ENCODE data around the gene MYOD1.

The MYOD1 gene

DNA sequence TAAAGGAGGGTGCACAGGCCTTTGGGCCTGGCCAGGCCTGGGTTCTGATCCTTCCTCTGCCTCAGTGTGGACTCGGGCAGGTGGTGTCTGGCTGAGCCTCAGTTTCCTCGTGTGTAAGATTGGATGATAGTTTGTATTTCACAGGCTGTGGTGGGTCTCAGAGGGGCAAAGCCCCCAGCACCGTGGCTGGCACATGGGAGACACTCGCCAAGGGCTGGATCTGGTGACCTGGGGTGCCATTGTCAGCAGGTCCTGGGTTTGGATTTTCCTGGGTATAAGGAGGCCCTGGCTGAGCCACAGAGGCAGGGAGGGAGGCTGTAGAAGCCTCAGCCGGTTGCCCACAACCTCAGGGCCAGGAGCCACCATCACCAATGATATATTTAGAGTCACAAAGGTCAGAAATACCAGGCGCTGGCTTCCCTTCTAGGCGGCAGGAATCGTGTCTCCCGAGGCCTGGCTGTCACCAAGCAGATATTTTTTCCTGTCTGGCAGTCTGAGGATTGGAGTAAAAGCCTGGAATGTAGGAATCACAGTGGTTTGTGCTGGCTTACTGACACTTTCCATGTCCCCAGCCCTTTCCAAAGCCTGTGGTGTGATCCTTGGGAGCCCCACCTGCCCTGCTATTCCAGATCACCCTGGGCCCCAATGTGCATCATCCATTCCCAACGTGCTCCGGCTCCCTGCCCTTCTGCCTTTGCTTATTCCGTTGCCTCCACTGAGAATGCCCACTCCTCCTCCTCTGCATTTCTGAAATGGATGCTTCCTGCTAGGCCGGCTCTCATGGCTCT is 30.8 kb downstream of the MYOD1 start:
- no peak for DNase-seq (ENCODE audit: low read depth in 2 of 2)

DNA sequence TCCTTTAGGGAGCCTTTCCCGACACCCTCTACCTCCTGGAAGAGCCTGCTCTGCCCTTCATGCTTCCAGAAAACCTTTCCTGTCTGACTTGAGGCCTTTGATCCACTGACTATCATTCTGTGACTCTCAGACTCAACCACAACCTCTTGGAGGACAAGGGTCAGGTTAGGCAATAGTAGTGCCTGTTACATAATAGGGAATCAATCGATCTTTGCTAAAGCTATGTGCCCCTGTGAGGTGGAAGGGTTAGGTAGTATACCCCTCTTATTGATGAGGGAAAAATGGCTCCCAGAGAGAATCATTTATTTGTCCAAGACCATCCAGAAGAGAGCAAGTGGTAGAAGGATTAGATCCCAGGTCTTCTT is 31.4 kb downstream of the MYOD1 start:
- no peak for DNase-seq (ENCODE audit: low read depth in 2 of 2)

DNA sequence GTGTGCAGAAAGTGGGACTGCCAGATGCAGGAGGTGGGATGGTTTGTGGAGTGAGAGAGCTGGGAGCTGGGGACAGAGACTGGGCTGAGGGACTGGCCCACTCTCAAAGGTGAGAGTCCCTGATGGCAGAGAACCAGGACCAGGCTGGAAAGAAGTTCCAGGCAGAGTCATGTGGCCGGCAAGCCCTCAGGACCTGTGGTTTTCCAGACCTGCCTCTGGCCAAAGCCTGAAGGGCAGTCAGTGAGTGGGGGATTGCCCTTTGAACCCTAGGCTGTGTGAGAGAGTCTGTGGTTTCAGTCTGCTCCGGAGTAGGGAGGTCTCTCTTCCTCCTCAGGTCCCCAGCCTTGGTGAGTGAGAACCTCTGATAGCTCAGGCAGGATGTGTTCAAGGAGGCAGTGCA is 32.2 kb downstream of the MYOD1 start:
- DNase-seq (ENCODE audit: low read depth in 2 of 2), result no peak

DNA sequence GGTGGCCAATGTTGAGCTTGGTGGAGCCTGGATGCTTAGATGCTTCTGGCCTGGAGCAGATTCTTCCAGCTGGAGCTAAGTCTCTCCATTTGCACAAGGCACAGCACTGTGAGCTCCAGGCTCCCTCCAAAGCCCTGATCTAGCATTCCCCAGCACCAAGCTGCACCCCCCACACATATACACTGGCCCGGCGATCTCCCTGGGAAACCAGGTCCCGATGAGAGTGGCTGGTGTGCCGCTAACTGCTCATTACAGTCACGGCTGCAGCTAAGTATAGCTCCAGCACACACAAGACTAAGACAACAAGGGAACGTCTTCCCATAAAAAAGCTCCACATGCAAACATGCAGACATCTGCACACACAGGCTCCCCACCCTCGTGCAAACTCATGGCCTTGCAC is 32.8 kb downstream of the MYOD1 start:
- DNase-seq (ENCODE audit: low read depth in 2 of 2), result no peak

DNA sequence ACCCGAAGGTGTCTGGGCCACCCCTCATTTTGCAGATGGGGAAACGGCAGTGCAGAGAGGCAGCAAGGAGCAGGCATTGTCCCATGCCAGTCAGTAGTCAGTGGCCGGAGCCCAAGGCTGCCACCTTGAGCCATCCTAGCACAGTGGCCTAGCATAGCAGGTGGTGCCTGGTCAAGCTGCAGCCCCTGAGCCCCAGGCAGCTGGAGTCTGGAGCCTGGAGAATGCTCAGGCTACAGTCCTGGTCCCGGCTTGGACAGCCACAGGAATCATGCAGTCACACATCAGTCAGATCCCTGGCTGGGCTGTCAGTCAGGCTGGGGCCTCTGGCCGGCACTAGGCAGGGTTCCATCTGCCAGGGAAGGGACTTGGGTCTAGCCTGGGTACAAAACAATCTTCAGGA is 33.8 kb downstream of the MYOD1 start:
- no peak for DNase-seq (ENCODE audit: low read depth in 2 of 2)

DNA sequence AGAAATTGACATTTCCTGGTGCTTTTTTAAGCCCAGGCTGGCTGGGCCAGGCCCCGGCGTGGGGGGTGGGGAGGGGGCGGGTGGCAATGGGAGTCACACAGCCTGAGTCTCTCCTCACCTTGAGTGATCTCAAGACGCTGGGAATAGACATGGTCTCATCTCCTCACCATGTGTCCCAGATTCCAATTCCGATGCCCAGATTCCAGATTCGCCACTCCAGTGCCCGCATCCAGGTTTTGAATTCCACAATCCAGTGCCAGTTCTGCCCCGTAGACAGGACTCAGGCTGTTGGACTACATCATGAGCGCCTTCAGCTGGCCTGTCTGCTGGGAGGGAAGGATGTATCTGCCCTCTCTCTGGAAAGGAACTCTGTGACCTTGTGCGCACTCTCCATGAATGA is 34.3 kb downstream of the MYOD1 start:
- DNase-seq (ENCODE audit: low read depth in 2 of 2), result no peak

DNA sequence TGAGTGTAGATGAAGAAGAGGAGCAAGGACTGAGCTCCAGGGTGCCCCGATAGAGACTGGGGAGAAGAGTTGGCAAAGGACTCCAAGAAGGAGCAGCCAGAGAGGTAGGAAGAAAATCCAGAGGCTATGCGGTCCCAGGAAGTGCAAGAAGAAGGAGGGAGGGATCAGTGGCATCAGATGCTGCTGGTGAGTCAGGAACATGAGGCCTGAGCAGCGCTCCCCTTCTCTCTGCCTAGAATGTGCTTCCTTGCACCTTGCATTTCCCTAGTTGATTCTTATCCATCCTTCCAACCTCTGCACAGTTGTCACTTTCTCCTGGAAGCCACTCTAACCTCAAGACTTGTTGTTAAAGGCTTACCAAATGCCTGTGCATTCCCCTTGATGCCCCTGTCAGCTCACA is 36.5 kb downstream of the MYOD1 start:
- DNase-seq (ENCODE audit: low read depth in 2 of 2), result no peak

DNA sequence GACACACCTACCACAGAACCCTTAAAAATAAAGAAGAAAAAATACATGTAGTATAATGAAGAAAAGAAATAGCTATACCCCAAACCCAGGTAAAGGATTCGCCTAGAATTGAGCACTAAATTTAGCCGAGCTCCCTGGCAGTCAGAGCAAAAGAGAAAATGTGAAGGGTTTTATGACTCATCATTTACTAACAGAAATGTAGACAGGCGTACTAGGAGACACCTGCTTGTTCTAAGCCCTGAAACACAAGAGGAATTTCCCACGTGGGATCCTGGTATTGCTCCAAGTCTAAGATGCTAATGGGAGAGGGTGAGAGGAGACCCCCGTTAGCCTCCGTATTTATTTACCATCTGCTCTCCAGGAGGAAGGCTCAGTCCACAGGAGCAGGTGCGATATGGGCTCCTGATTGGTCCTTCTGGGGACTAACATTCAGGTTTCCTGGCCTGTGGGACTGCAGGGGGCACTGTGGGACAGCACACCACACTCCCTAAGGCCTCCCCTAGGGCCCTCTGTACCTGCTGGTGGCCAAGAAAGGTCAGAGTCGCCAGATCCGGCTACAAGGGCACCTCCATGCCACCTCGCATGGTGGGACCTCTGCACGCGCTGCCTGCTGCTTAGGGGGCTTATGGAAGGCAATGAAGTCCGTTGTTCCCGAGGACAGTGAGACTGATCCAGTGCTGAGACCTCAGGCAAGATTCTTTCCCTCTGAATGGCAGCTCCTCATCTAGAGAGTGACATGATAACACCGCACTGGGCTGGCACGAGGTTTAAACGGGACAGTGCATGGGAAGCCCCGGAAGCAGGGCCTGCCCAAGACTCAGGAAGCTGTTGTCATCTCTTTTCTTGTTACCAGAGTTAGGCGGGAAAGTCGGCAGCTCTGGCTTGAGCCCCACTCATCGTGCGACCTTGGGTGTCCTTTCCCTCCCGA is 41.0 kb downstream of the MYOD1 start:
- no peak for DNase-seq (ENCODE audit: low read depth in 2 of 2)

DNA sequence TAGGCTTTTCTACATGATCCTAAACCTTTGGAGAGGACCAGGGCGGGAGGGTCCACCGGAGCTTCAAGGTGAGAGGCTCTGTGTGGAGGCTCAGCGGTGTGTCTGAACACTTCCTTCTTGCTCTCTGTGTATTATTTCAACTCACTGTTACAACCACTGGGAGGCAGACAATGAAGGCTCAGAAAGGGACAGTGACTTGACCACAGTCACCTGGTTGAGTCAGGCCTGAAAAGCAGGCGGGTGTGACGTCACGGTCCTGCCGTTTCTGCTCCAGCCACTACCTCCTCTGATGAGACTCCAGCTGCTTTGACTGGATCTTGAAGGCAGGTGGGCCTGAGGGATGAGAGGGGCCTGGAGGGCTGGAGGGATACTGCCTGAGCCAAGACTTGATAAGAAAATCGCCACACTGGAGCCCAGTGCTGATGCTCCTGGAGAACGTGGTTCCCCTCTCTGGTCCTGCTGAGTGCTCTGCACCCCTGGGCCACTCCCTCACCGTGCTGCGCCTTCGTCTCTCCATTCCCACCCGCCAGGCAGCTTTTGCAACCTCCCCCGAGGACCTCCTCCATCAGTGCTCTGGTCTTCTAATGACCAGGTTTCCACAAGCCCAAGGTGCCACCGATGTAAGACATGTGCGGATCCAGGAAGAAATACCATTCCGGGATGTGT is 43.1 kb downstream of the MYOD1 start:
- DNase-seq (ENCODE audit: low read depth in 2 of 2), result no peak

DNA sequence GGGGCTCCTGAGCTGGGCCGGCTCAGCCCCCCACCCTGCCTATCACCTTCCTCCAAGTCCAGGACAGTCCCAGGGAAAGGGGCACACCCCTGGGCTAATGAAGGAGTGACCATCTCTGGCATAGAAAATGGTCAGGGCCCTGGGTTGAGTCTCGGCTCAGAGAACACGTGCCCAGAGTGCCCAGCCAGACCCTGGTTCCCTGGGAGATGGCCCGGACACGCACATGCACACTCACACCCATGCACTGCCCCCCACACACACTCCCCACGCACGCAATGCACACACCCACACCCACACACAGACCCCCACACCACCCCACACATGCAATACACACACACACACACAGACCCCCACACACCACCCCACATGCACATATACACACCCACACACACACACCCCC is 43.9 kb downstream of the MYOD1 start:
- DNase-seq (ENCODE audit: low read depth in 2 of 2), result no peak

DNA sequence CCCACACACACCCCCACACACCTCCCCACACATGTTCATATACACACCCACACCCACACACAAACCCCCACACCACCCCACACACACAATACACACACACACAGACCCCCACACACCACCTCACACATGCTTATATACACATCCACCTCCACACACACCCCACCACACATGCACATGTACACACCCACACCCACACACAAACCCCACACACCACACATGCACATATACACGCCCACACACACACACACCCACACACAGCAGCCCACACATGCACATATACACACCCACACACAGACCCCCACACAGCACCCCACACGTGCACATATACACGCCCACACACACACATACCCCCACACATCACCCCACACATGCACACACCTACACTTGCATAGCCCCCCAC is 44.3 kb downstream of the MYOD1 start:
- DNase-seq (ENCODE audit: low read depth in 2 of 2), result no peak

DNA sequence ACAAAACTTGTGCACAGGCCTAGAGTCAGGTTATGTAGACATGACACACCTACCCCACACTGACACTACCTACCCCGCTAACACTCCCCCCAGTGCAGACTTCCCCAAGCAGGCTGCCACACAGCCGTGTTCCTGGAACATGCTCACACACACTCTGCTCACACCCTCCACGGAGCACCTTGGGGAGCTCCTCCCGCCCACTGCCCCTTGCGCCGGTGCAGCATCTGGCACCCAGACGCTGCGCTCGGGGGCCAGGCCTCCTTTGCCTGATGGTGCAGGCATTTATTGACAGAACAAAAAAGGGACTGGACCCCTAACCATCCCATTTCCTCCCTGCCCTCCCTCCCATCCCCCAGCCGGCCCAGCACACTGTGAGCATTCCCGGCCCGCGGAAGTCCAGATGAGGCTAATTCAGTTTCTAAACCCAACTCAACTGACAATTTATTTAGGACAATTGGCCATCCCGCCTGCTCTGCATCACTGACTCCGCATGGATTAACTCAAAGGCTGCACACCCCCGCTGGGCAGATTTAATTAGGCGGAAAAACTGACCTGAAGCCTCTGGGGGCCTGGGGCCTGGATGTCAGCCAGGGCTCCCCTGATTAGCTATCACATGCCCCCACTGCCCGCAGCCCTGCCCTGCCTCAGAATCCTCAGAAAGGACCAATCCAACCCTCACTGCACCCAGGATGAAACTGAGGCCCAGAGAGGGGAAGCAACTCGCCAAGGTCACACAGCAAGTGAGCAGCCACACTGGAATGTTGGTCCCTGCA is 45.3 kb downstream of the MYOD1 start:
- no peak for DNase-seq (ENCODE audit: low read depth in 2 of 2)

DNA sequence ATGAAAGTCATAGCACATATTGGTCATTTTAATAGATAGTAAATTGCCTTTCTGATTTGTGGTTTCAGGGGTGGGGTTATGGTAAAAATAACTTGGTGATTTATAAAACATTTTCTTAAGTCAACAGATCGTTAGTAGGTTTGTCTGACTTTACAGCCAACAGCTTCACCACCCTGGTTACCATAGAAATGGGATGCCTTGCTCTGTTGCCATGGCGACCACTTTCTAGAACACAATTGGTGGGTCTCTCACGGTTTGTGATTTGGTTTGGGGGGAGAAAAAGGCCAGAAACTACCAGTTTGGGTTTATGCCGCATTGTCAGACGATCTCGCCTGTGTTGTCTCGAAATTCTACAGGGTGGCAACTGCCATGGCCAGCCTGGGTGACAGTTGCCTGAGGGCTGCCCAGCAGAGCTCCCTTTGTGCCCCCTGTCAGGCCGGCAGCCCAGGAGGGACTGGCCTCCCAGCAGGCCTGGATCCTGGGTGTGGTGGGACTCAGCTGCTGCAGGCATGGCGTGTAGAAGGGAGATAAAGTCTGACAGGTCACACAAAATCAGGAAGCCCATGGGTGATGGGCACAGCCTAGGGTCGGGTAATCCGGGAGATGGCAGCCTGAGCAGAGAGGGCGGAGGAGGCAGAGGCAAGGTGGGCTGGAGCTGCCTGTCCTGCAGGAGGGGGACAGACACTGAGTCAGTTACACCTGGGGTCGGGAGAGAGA is 46.1 kb downstream of the MYOD1 start:
- DNase-seq (ENCODE audit: low read depth in 2 of 2), result no peak

DNA sequence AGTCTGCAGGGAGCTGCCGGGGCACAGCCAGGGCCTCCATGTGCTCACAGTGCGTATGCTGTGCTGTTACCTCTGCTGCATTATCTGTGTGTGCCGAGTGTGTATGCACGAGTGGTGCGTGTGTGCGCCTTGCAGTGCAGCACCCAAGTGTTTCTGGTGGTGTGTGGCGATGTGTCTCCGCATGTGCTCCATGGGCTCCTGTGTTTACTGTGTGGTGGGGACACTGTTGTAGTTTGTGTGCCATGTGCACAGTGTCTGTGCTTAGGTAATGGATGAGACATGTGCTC is 46.6 kb downstream of the MYOD1 start:
- DNase-seq (ENCODE audit: low read depth in 2 of 2), result no peak

DNA sequence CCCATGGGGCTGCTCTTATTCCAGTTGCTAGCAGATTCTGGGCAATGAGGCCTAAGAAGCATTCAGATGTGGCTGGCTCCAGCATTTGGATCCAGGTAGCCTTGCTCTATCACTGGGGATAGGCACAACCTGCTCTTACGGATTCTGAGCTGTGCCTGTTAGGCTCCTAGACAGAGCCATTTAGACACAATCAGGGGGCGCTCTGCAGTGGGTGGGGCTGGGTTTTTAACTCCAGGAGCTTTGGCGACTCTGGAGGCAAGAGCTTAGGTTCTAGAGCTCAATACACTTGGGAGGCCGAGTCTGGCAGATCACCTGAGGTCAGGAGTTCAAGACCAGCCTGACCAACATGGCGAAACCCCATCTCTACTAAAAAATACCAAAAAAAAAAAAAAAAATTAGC is 47.2 kb downstream of the MYOD1 start:
- DNase-seq (ENCODE audit: low read depth in 2 of 2), result no peak

DNA sequence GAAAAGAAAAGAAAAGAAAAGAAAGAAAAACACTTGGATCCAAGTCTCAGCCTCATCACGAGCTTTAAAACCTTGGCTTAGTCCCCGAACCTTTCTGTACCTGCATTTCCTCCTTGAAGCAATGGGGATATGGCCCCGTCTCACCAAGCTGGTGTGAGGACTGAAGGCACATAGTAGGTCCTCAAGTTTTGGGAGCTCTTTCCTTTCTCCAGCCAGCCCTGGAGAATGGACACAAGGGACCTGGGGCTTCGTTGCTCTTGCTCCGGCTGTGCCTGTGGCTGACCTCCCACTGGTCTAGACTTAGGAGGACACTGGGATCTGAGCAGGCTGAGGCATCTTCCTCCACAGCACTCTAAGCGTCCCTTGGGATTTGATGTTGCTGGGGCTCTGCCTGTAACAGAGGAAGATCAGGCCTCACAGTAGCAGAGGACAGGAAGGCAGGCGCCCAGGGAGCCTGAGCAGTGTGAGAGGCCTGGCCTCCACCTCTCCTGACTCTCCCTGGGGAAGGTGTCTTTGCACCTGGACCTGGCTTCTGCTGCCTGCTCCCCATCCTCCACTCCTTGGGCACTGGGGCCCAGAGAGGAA is 48.0 kb downstream of the MYOD1 start:
- DNase-seq (ENCODE audit: low read depth in 2 of 2), result no peak

DNA sequence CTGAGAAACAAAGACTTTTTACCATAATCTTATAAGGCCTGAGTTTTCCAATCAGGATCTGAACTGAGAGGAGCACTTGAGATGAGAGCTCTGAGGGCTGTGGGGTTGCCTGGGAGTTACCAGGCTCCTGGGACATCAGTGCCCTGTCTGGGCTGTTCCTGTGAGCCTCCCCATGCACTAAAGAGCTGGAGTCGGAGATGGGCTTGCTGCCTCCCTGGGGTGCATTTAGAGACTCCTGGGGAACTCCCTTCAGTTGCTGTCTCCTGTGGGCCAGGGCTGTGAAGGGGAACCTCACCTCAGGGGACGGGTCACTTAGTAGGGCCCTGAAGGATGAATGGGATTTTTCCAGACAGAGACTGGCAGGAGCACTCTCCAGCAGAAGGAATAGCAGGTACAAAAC is 48.5 kb downstream of the MYOD1 start:
- DNase-seq (ENCODE audit: low read depth in 2 of 2), result no peak

DNA sequence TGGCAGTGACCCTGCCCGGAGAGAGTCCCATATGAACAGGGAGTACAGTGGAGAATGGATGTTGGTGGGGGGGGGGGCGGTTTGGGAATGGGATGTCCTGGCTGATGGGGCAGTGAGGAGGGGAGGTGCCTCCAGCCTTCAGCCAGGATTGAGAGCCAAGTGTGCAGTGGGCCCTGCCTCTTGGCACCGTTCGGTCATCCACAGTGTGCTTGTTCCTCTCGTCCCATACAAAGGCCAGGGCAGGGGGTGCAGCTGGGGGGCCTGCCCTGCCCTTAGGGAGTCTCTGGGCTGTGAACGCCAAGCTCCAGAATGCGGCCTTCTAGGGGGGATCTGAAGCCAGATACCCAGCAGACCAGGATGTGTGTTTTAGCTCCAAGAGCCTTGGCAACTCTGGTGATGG is 49.2 kb downstream of the MYOD1 start:
- DNase-seq (ENCODE audit: low read depth in 2 of 2), result no peak

DNA sequence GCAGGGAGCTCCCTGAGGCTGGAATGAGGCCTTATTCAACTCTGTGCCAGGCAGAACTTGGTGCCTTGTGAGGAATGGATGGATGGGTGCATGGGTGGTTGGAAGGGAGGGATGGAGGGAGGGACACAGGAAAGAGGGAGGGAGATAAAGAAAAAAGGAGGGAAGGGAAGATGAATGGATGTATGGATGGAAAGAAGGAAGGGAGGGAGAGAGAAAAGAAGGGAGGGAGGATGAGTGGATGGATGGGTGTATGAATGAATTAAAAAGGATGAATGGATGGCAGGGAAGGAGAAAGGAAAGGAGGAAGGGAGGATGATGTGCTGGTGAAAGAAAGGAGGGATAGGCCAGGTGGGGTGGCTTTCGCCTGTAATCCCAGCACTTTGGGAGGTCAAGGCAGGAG is 49.8 kb downstream of the MYOD1 start:
- no peak for DNase-seq (ENCODE audit: low read depth in 2 of 2)

DNA sequence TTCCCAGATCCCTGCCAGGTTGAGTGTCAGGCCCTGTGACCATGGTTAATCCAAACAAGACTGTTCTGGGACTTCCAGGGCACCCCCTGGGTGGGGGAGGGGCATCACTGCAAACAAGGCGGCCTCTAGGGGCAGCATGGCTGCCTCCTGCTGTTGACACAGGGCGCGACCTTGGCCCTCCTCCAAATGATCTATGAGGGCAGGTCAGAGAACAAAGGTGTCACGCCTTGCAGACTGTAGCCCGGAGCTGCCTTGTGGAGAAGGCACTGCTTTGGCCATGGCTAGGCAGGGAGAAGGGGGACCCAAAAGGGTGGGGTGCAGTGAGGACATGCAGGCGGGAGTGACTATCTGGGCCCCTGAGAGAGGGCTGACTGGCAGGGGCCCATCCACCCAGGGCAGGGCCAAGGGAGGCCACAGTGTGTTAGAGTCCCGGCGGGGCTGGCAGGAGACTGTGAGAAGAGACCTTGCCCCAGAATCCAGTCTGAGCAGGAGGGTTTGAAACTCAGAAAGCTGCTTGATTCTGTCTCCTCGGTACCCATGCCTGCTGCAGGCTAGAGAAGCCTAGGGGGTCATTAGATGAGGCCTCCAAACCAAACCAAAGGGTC is 50.8 kb downstream of the MYOD1 start:
- no peak for DNase-seq (ENCODE audit: low read depth in 2 of 2)

DNA sequence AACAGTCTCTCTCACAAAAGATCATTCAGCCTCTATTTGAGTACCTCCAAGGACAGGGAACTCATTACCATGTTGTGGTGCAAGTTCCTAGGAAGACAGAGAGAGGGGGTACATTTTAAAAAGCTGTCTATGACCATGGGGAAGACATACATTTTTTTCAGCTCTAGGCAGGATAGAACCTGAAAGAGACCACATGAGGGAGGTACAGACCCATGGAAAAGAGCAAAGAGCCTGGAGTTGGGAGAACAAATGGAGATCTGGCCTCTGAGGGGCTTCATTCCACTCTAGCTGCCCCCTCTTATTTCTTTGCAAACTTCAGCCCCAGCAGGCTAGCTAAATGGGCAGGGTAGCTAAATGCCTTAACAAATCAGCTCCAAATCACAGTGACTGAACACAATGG is 51.5 kb downstream of the MYOD1 start:
- no peak for DNase-seq (ENCODE audit: low read depth in 2 of 2)

All from stimulated activated CD4-positive, alpha-beta T cell treated with anti-CD3 and anti-CD28 coated beads, Interleukin-1b, Interleukin-23, amount 100 ng/mL, for 4 hours (primary cell).